Esophagus (tissue), 2 donors: ENCODE measurements around the gene CTAG1B. TPM values are rescaled to one million over a fixed set of nuclear protein-coding genes. Genes with fewer than 3 reads are reported as not detected.

Experiments used
- H3K27ac ChIP-seq, 2 donors: one replicate each; pipeline ENCODE4 v1.5.1; 2013; ENCODE audit warnings: low read depth in 2 of 2, mild to moderate bottlenecking in 2 of 2, inconsistent platforms in 1 of 2, low read length in 1 of 2, moderate library complexity in 1 of 2
- H3K27me3 ChIP-seq, 2 donors: one replicate each; pipeline ENCODE4 v1.6.1; 2013; ENCODE audit warnings: low read length in 2 of 2, control low read depth in 1 of 2, mild to moderate bottlenecking in 1 of 2; ENCODE audit not compliant: insufficient read depth in 2 of 2, control insufficient read depth in 1 of 2
- H3K36me3 ChIP-seq, 2 donors: one replicate each; pipeline ENCODE4 v1.6.1; 2013; ENCODE audit warnings: low read length in 1 of 2; ENCODE audit not compliant: control insufficient read depth in 2 of 2, insufficient read depth in 2 of 2
- H3K4me1 ChIP-seq, 2 donors: one replicate each; pipeline ENCODE4 v1.6.1; 2013; ENCODE audit warnings: low read length in 1 of 2; ENCODE audit not compliant: control insufficient read depth in 2 of 2, insufficient read depth in 2 of 2
- H3K4me3 ChIP-seq, 2 donors: one replicate each; pipeline ENCODE4 v1.5.1; 2013; ENCODE audit warnings: low read length in 2 of 2, mild to moderate bottlenecking in 2 of 2, low read depth in 1 of 2, moderate library complexity in 1 of 2
- H3K9me3 ChIP-seq, 2 donors: one replicate each; pipeline ENCODE4 v1.6.1; 2013; ENCODE audit warnings: mild to moderate bottlenecking in 2 of 2, low read depth in 1 of 2, low read length in 1 of 2, moderate library complexity in 1 of 2; ENCODE audit not compliant: control insufficient read depth in 2 of 2, insufficient read depth in 1 of 2
- WGBS, 2 donors: extraction: QIAGEN DNeasy Blood & Tissue Kit; methylation state at CpG; one replicate each; pipeline ENCODE4 v1.1.7; 2013; 5-methylcytosine and 5-hydroxymethylcytosine counted together
- polyA plus RNA-seq, 2 donors: library from polyadenylated mRNA; stranded (reverse); fragments of 200-250 nt; gene quantifications; one replicate each; pipeline ENCODE4 v1.2.3, GENCODE V29; 2013
- donor health status: healthy with polysubstance abuse.
- donor health status: Bipolar disorder and iron deficiency.

CTAG1B gene
- polyA plus RNA-seq, 2 donors, result 0.04 TPM; not detected in 1

GRCh38 chrX:154605566-154605965, 13.5 kb downstream of the CTAG1B start:
- Histone ChIP-seq H3K4me3 (no peak overlapping the region), H3K4me1 (no peaks in the 10 kb centered on the region), H3K27ac (no peak overlapping the region), H3K9me3 (no peaks in the 10 kb centered on the region), H3K36me3 (no peaks in the 10 kb centered on the region), H3K27me3 (peaks cover 0 to 3% of the 10 kb centered on the region in 2 donors)
- WGBS, 2 donors, result 80 to 90% methylated on average over 6 of the region's 6 CpGs

DNA sequence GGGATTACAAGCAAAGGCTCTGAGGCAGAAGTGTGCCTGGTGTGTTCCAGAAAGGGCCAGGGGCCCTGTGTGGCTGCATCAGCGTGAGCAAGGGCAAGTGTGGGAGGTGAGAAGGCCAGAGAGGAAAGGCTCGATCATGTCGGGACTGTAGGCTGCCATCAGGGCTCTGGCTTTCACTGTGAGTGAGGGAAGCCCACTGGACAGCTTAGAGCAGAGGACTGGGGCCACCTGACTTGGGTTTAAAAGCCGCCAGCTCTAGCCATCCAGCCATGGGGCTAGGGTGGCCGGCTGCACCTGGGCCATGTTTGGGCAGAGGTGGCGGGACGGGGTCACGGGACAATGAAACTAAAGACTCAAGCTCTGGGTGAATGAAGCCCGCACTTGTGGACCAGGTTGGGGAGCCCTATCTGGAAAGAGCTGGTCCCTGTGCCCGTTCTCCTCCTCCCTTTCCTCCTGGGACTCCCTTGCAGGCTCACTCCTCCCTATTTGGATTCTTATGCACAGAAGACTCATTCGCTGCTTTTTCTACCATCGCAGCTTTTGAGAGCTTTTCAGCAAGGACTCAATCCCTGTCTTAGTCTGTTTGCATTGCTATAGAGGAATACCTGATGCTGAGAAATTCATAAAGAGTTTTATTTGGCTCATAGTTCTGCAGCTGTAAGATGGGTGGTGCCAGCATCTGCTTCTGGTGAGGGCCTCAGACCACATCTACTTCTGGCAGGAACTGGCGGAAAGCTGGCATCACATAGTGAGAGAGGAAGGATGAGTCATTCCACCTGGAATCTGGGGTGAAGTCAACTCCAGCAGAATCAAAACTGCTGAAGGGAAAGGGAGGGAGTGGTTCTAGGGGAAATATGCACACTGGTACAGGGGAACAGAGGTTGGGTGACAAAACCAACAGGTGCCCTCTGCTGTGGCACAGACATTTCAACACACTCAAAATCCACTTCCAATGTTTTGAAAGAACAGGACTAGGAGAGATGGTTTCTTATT, 15.3 kb downstream of the CTAG1B start:
- Histone ChIP-seq H3K4me1 (peaks cover 0 to 2% of the 10 kb centered on the region in 2 donors), H3K9me3 (peaks cover 0 to 6% of the 10 kb centered on the region in 2 donors), H3K4me3 (no peak overlapping the region), H3K27me3 (peaks cover 0 to 3% of the 10 kb centered on the region in 2 donors), H3K27ac (no peak overlapping the region), H3K36me3 (no peaks in the 10 kb centered on the region)
- 66 to 70% methylated on average over 13 of the region's 13 CpGs for WGBS, 2 donors

DNA sequence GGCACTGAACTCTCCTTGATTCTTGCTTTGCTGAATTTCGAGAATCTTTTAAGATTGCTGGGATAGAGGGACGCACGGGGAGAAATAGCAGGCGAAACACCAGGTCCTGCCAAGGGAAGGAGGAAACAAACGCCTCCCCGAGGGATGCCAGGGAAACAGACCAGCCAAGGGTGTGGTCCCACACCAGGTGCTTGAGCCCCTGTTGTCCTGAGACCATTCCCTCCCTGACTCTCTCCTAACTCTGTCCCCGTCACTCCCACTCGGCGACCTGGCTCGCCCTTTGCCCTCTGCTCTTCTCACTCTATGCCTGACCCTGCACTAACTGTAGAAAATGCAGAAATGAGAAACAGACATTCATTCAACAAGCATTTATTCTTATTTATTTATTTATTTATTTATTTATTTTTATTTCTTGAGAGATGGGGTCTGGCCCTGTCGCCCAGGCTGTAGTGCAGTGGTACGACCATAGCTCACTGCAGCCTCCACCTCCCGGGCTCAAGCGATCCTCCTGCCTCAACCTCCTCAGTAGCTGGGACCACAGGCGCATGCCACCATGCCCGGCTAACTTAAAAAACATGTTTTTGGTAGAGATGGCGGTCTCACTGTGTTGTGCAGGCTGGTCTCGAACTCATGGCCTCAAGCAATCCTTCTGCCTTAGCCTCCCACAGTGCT, 16.2 kb downstream of the CTAG1B start:
- WGBS, 2 donors, result 82 to 87% methylated on average over 18 of the region's 18 CpGs
- Histone ChIP-seq H3K36me3 (no peaks in the 10 kb centered on the region), H3K9me3 (peaks cover 0 to 6% of the 10 kb centered on the region in 2 donors), H3K4me3 (no peak overlapping the region), H3K4me1 (peaks cover 0 to 2% of the 10 kb centered on the region in 2 donors), H3K27ac (no peak overlapping the region), H3K27me3 (peaks cover 0 to 3% of the 10 kb centered on the region in 2 donors)

GRCh38 chrX:154602226-154602625, 16.9 kb downstream of the CTAG1B start:
- Histone ChIP-seq H3K36me3 (no peaks in the 10 kb centered on the region), H3K4me1 (peaks cover 0 to 2% of the 10 kb centered on the region in 2 donors), H3K27me3 (peaks cover 0 to 3% of the 10 kb centered on the region in 2 donors), H3K27ac (no peak overlapping the region), H3K9me3 (peaks cover 0 to 6% of the 10 kb centered on the region in 2 donors), H3K4me3 (no peak overlapping the region)
- WGBS, 2 donors, result 75 to 77% methylated on average over 13 of the region's 13 CpGs

DNA sequence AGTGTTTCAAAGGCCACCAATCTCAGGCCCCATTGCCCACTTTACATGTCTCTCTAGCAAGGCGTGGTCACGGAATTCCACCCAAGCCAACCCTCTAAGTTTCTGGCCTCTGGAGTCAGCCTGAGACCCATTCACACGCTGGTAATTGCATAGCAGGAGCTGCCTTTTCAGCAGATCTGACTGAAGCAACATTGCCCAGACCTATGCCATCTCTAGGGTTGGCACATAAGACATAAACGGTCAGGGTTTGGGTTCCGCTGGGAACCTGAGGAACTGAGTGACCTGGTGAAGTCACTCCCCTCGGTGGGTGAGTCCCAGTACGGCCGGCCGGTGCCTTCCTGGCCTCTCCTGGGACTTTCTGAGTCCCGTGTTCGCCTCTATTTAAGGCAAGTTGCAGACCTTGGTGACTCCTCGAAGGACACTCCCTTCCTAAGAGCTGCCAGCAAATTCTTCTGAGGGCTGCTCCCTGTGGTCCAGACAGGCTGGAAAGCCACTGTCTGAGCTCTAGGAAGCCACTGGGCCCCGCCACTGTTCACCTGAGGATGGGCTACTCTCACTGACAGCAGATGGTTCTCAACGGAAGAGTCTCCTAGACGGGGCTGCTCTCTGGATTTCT, 18.2 kb downstream of the CTAG1B start:
- Histone ChIP-seq H3K9me3 (peaks cover 0 to 6% of the 10 kb centered on the region in 2 donors), H3K36me3 (no peaks in the 10 kb centered on the region), H3K4me1 (peaks cover 0 to 2% of the 10 kb centered on the region in 2 donors), H3K27me3 (no peaks in the 10 kb centered on the region), H3K27ac (no peak overlapping the region), H3K4me3 (no peak overlapping the region)
- 74 to 75% methylated on average over 15 of the region's 15 CpGs for WGBS, 2 donors

DNA sequence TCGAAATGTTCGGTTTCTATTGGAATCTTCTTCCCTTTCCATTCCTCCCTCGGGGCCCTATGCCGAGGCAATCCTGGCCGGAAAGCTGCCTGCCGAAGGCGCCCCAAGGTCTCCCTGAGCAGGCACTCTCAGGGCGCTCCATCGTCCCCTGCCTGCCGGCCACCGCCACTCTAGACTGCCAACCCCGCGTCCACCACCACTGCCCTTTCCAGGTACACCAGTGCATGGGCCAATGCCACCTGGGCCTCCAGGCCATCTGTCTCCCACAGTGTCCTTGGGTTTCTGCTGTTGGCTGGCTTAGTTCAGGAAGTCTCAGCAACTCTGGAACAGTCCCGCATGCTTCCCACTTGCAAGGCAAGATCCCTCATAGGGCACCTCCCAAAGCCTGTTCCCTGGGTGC, 19.6 kb downstream of the CTAG1B start:
- H3K9me3 ChIP-seq, result peaks cover 0 to 6% of the 10 kb centered on the region in 2 donors
- no peaks in the 10 kb centered on the region for H3K27me3 ChIP-seq
- WGBS, 2 donors, result 88 to 97% methylated on average over 7 to 14 of the region's 14 CpGs

DNA sequence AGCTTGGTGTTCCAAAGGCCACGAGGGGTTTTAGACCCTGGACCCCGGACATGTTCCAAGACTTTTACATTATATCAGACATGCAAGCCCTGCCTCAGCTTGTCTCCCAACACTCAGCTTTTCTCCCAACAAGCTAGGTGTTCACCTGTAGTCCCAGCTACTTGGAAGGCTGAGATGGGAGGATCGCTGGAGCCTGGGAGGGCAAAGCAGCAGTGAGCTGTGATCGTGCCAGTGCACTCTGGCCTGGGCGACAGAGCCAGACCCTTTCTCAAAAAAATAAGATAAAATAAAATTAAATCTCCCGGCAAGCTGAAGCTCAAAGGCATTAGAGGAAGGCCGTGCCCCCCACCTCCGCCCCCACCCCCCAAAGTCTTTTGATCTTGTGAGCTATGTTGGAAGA, 20.4 kb downstream of the CTAG1B start:
- Histone ChIP-seq H3K27me3 (no peaks in the 10 kb centered on the region), H3K9me3 (peaks cover 0 to 6% of the 10 kb centered on the region in 2 donors), H3K4me3 (no peak overlapping the region), H3K4me1 (peaks cover 0 to 2% of the 10 kb centered on the region in 2 donors), H3K27ac (no peak overlapping the region), H3K36me3 (no peaks in the 10 kb centered on the region)
- 85 to 90% methylated on average over 8 of the region's 8 CpGs for WGBS, 2 donors

More for the DNA sequence above, 19.6 kb downstream of the CTAG1B start:
- Histone ChIP-seq H3K4me3 (no peak overlapping the region), H3K4me1 (peaks cover 0 to 2% of the 10 kb centered on the region in 2 donors), H3K36me3 (no peaks in the 10 kb centered on the region), H3K27ac (no peak overlapping the region)

- H3K4me1 ChIP-seq, result peaks cover 0 to 2% of the 10 kb centered on the region in 2 donors
- peaks cover 0 to 6% of the 10 kb centered on the region in 2 donors for H3K9me3 ChIP-seq
- H3K4me3 ChIP-seq, result no peak overlapping the region
- 84% methylated on average over 12 of the region's 12 CpGs for WGBS, 2 donors
- no peak overlapping the region for H3K27ac ChIP-seq
- no peaks in the 10 kb centered on the region for H3K36me3 ChIP-seq
- H3K27me3 ChIP-seq, result no peaks in the 10 kb centered on the region
Measured at GRCh38 chrX:154597221-154597620, 21.9 kb downstream of the CTAG1B start.

DNA sequence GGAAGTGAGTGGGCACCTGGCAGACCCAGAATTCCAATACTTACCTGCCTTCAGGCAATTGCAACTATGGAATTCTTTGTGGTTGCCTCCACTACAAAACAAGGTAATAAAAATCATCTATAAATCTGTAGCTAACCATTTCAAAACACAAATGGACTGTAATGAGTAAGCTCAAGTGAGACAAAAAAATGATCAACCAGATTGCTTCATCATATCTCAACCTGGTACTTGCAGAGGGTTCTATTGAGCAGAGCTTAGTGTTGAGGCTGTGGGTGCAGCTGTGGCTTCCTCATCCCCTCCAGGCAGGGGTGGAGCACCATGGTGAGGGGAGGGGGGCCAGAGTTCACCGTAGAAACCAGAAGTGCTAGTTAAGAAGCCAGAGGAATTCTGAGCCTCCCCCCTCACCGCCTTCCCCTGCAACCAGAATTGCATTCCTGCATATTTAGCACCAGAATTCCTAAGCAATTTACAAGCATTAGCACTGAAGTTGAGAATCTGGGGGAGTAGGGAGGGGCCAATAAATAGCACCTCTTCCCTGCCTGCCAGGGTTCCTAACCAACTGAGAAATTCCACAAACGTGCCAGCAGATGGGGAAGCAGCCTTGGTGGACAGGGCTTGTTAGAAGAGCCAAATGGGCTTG, 22.7 kb downstream of the CTAG1B start:
- Histone ChIP-seq H3K9me3 (peaks cover 0 to 6% of the 10 kb centered on the region in 2 donors), H3K27me3 (no peaks in the 10 kb centered on the region), H3K4me3 (no peak overlapping the region), H3K27ac (no peak overlapping the region), H3K36me3 (no peaks in the 10 kb centered on the region), H3K4me1 (peaks cover 0 to 2% of the 10 kb centered on the region in 2 donors)
- WGBS, 2 donors, result 11 to 22% methylated on average over 3 of the region's 3 CpGs
